GM18520 (cell line): ENCODE measurements around the gene ZNF217.
"Not testable (repeated sequence)": the region's sequence is repeated elsewhere in the genome, so short reads cannot be mapped to it uniquely, and the experiment has no call there.

ENCODE experiments used
- ATAC-seq: cut with Tn5 transposase; IDR thresholded peaks from one replicate; pipeline ENCODE4 v1.9.1; 2021; ENCODE audit not compliant: unreplicated experiment

Gene ZNF217

GRCh38 chr20:53593466-53594007 is at the start of gene ZNF217:
Gene ZNF217, minus strand, starts transcription at chr20:53593839. Its CDS starts 11,013 bp downstream, at chr20:53582826.
- ATAC-seq: not testable (repeated sequence)

- peak; percentile 96 for ATAC-seq
Observed at GRCh38 chr20:53643031-53643832, 49.6 kb upstream of the ZNF217 start.

GRCh38 chr20:53642196-53643030 is 48.8 kb upstream of the ZNF217 start:
- ATAC-seq: peak; percentile 21

DNA sequence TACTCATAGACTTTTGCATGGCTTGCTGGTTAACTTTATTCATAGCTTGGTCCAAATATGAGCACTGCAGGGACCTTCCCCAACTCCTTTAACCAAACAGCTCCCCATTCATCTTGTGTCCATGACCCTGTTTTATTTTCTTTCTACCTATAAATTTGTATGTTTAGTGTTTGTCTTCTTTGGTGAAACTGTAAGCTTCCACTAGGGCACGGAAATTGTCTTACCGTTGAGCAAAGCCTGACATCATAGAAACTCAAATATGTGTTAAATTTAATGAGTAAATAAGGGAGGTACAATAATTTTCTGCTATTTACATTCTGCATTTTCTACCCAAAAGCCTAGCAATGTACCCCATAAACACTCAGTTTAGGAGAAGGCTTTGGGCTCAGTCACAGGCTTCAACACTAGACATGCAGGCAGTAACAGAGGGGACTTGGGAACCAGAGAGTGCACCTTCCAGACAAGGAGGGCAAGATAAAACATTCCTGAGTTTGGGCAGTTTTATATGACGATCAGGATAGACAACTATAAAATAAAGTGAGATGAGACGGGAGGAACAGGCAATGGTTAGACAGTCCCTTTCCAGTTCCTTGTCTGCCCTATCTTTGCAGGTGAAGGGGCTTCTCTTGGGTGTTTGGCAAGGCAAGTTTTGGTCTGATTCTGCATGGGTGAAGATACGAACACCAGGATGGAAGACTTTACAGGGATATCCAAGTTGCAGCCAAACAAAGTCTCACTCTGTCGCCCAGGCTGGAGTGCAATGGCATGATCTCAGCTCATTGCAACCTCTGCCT is 46.2 kb upstream of the ZNF217 start:
- ATAC-seq: no peak

DNA sequence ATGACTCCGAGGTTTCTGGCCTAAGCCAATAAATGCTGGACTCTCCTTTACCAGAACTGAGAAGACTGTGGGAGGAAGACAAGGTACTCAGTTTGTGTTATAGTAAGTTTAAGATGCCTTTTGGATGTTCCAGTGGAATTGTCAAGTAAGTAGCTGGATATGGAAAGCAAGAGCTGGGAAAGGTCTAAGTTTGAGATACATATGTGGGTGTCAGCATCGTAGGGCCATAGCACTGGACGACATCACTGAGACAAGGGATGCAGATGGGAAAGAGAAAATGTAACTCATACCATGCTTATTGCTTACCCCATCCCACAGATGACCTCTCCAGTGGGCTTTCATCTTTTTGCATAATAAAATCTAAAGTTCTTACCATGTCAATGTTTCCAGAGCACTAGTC is 45.5 kb upstream of the ZNF217 start:
- ATAC-seq: no peak

DNA sequence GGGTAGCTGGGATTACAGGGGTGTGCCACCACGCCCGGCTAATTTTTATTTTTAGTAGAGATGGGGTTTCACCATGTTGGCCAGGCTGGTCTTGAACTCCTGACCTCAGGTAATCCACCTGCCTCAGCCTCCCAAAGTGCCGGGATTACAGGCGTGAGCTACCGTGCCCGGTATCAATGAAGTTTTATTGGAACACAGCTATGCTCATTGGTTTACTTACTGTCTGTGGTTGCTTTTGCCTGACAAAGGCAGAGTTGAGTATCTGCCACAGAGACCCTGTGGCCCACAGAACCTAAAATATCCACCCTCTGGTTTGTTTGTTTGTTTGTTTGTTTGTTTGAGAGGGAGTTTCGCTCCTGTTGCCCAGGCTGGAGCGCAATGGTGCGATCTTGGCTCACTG is 43.7 kb upstream of the ZNF217 start:
- not testable (repeated sequence) for ATAC-seq

DNA sequence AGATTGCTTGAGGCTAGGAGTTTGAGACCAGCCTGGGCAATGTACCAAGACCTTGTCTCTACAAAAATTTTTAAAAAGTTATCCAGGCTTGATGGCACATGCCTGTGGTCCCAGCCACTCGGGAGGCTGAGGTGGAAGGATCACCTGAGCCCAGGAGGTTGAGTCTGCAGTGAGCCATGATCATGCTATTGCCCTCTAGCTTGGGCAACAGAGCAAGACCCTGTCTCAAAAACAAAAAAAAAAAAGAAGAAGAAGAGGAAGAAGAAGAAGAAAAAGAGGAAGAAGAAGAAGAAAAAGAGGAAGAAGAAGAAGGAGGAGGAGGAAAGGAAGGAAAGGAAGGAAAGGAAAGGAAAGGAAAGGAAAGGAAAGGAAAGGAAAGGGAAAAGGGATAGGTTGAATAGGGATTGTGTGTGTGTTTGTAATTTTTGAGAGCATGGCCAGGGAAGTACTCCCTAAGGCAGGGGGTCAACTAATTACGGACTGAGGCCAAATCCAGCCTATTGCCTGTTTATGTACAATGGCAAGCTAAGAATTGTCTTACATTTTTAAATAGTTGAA is 43.0 kb upstream of the ZNF217 start:
- ATAC-seq: no peak

DNA sequence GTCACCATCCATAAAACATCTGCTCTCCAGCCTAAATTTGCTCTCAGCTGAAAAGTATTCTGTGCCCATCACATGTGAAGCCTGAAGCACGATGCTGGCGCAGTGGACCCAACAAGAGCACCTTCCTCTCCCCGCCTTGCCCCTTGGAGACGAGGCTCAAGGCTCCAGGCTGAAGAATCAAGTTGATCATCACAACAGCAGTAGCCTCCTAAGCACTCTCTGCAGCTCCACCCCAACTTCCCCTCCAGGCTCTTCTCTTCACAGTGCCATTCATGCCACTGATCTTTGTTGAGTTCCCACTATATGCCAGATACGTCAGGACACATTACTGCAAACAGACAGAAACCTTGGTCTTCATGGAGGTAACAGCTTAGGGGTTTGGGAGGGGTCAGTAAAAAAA is 41.6 kb upstream of the ZNF217 start:
- no peak for ATAC-seq

DNA sequence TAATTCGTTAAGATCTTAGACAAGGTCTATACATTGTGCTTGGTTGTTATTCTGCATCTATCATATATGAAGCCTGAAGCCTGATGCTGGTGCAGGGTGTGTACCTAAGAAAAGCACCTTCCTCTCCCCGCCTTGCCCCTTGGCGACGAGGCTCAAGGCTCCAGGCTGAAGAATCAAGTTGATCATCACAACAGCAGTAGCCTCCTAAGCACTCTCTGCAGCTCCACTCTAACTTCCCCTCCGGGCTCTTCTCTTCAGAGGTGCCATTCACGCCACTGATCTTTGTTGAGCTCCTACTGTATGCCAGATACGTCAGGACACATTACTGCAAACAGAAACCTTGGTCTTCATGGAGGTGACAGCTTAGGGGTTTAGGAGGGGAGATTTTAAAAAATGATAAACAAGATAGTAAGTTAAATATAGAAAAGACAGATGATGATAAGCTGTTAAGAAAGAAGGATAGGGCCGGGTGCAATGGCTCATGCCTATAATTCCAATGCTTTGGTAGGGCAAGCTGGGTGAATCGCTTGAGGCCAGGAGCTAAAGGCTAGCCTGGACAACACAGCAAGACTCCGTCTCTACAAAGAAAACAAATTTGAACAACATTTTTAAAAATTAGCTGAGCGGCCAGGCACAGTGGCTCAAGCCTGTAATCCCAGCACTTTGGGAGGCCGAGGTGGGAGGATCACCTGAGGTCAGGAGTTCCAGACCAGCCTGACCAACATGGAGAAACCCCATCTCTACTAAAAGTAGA is 38.4 kb upstream of the ZNF217 start:
- no peak for ATAC-seq

- no peak for ATAC-seq
Observed at GRCh38 chr20:53629436-53629835, 35.8 kb upstream of the ZNF217 start.

DNA sequence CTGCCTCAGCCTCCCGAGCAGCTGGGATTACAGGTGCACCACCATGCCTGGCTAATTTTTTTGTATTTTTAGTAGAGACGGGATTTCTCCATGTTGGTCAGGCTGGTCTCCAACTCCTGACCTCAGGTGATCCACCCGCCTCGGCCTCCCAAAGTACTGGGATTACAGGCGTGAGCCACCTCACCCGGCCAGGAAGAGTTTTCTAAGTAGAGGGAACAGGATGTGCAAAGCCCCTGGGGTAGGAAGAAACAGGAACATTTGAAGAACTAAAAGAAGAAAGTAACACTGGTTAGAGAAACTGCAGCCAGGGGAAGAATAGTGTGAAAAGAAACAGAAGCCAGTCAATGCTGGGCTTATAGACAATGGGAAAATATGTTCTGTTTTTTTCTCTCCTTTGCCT is 35.1 kb upstream of the ZNF217 start:
- ATAC-seq: not testable (repeated sequence)

DNA sequence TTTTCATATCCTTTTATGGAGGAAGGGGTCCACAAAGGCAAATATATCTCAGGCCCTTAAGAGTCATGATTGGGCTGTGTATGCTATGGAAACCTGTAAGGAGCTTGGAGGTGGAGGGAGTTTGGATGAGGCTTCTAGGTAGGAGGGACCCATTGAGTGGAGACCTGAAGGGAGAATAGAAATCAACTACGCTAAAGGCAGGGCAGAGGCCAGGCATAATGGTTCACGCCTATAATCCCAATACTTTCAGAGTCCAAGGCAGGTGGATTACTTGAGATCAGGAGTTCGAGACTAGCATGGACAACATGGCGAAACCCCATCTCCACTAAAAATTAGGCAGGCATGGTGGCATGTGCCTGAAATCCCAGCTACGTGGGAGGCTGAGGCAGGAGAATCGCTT is 34.4 kb upstream of the ZNF217 start:
- no peak for ATAC-seq

- ATAC-seq: not testable (repeated sequence)
Observed at GRCh38 chr20:53627001-53627400, 33.4 kb upstream of the ZNF217 start.

- no peak for ATAC-seq
Observed at GRCh38 chr20:53626584-53626983, 32.9 kb upstream of the ZNF217 start.

DNA sequence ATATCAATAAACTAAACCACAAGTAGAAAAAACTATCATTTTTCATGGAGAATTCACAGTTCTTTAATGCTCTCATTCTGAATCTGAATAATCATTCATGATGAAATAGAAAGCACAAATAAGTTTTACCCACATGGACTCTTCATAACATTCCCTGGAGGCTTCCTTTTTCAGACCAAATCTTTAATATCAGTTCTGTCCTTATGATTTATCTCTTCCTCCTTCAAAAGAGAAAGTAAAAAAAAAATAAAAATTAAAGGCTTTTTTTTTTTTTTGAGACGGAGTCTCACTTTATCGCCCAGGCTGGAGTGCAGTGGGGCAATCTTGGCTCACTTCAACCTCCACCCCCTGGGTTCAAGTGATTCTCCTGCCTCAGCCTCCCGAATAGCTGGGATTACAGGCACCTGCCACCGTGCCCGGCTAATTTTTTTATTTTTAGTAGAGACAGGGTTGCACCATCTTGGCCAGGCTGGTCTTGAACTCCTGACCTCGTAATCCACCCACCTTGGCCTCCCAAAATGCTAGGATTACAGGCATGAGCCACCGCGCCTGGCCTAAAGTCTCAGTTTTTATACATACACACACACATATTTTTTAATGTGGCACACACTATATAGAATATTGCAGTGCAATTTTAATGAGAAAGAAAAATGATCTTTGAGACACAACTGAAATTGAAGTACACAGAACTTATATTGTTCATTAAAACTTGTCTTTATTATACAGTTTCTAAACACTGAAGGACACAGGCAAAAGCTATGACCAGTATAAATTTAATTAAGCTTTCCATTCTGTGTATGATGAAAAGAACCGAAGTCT is 31.9 kb upstream of the ZNF217 start:
- ATAC-seq: no peak

- ATAC-seq: not testable (repeated sequence)
Observed at GRCh38 chr20:53624927-53625250, 31.2 kb upstream of the ZNF217 start.

- peak; percentile 41 for ATAC-seq
Observed at GRCh38 chr20:53623454-53624211, 30.0 kb upstream of the ZNF217 start.

GRCh38 chr20:53623134-53623453 is 29.5 kb upstream of the ZNF217 start:
- no peak for ATAC-seq
